A549 (cell line): Measurements from ENCODE around the gene ZNF90. TPM values are rescaled to one million over a fixed set of nuclear protein-coding genes. Genes with fewer than 3 reads are reported as not detected.
"Not testable (repeated sequence)": the region's sequence is repeated elsewhere in the genome, so short reads cannot be mapped to it uniquely, and the experiment has no call there.

Experiments
- ATAC-seq, 2 experiments: fragments of 200-7000 bp in 1 of 2; fragments of >200 bp in 1 of 2; cut with Nextera tagmentation in 1 of 2; cut with Tn5 transposase in 1 of 2; 3 replicates each; pipeline versions ENCODE4 v1.8.0 to v1.9.1; 2018 to 2020; ENCODE audit warnings: mild to moderate bottlenecking in 1 of 2, moderate library complexity in 1 of 2
- CTCF ChIA-PET: fragments of 300-600 bp; sonication (Branson Sonifier 250); formaldehyde crosslinking; extraction: SDS; loops from one replicate; lab custom pipeline; 2021; ENCODE audit warnings: antibody characterized with exemption, inconsistent platforms; lab: Yijun Ruan, JAX
- POLR2A ChIA-PET: fragments of 350-600 bp; formaldehyde crosslinking; extraction: SDS; loops from one replicate; lab custom pipeline; 2021; ENCODE audit warnings: antibody characterized with exemption, inconsistent platforms; lab: Yijun Ruan, JAX
- DNase-seq, 2 experiments: peaks; one replicate each; pipeline versions ENCODE4 v3.0.0 to v3.0.0-alpha.2; 2011 to 2016; ENCODE audit warnings: low read depth in 1 of 2, low spot score in 1 of 2
- FAIRE-seq: peaks from 2 replicates; lab custom pipeline; 2011; peaks lifted over from hg19 to GRCh38; lab: Jason Lieb, UNC
- H3K27ac ChIP-seq, 2 experiments: fragments of >200 bp; sonication (Bioruptor Twin); formaldehyde crosslinking; 3 replicates each; pipeline ENCODE4 v1.5.1; 2016 to 2017
- H3K4me1 ChIP-seq: fragments of >200 bp; sonication (Bioruptor Twin); formaldehyde crosslinking; 3 replicates; pipeline ENCODE4 v1.6.1; 2016
- H3K4me2 ChIP-seq: fragments of >200 bp; sonication (Bioruptor Twin); formaldehyde crosslinking; 3 replicates; pipeline ENCODE4 v1.6.1; 2016
- H3K4me3 ChIP-seq: fragments of >200 bp; sonication (Bioruptor Twin); formaldehyde crosslinking; 3 replicates; pipeline ENCODE4 v1.5.1; 2016
- H3K9me3 ChIP-seq: fragments of >200 bp; sonication (Bioruptor Twin); formaldehyde crosslinking; 3 replicates; pipeline ENCODE4 v1.6.1; 2016
- BHLHE40 ChIP-seq: IDR thresholded peaks from 2 replicates; pipeline ENCODE4 v1.6.1; 2012; ENCODE audit warnings: low read depth, low read length, inconsistent platforms
- CBX2 ChIP-seq: fragments of 200-600 bp; sonication (generic); IDR thresholded peaks from 2 replicates; pipeline ENCODE4 v1.6.1; 2016; ENCODE audit warnings: low read depth, mild to moderate bottlenecking, borderline replicate concordance
- CTCF ChIP-seq: fragments of >200 bp; sonication (Bioruptor Twin); formaldehyde crosslinking; IDR thresholded peaks from 3 replicates; pipeline ENCODE4 v1.5.1; 2016
- E2F6 ChIP-seq: IDR thresholded peaks from 2 replicates; pipeline ENCODE4 v1.6.1; 2012; ENCODE audit warnings: low read depth, borderline replicate concordance
- EHMT2 ChIP-seq: fragments of 200-600 bp; sonication (generic); IDR thresholded peaks from 2 replicates; pipeline ENCODE4 v1.6.1; 2016; ENCODE audit warnings: antibody characterized with exemption, low read depth, mild to moderate bottlenecking, moderate library complexity
- EP300 ChIP-seq, 2 experiments: fragments of >200 bp; sonication (Bioruptor Twin); formaldehyde crosslinking; IDR thresholded peaks; 2 replicates in 1 of 2; 3 replicates in 1 of 2; pipeline ENCODE4 v1.6.1; 2016 to 2017
- FOXS1 ChIP-seq: fragments of 250-450 bp; sonication (Bioruptor Pico); IDR thresholded peaks from 2 replicates; pipeline ENCODE4 v1.5.0; 2020; ENCODE audit warnings: mild to moderate bottlenecking, moderate library complexity
- HDAC2 ChIP-seq: fragments of 200-600 bp; sonication (generic); IDR thresholded peaks from 2 replicates; pipeline ENCODE4 v1.6.1; 2016
- HMGXB4 ChIP-seq: fragments of 250-450 bp; sonication (Bioruptor Pico); IDR thresholded peaks from 2 replicates; pipeline ENCODE4 v1.5.0; 2021; ENCODE audit warnings: mild to moderate bottlenecking, moderate library complexity, borderline replicate concordance
- HOXA7 ChIP-seq: fragments of 250-450 bp; sonication (Bioruptor Pico); IDR thresholded peaks from 2 replicates; pipeline ENCODE4 v1.5.0; 2020; ENCODE audit warnings: mild to moderate bottlenecking, moderate library complexity
- JUNB ChIP-seq: fragments of >200 bp; sonication (Bioruptor Twin); formaldehyde crosslinking; IDR thresholded peaks from 2 replicates; pipeline ENCODE4 v1.6.1; 2016
- KDM1A ChIP-seq: fragments of 200-600 bp; sonication (generic); IDR thresholded peaks from 2 replicates; pipeline ENCODE4 v1.6.1; 2016; ENCODE audit warnings: low read depth, mild to moderate bottlenecking
- KDM5A ChIP-seq: fragments of 200-600 bp; sonication (generic); IDR thresholded peaks from 2 replicates; pipeline ENCODE4 v1.6.1; 2016; ENCODE audit warnings: antibody characterized with exemption, mild to moderate bottlenecking
- MAX ChIP-seq: IDR thresholded peaks from 2 replicates; pipeline ENCODE4 v1.6.1; 2012
- MYC ChIP-seq: IDR thresholded peaks from 2 replicates; pipeline ENCODE4 v1.6.1; 2012; ENCODE audit warnings: mild to moderate bottlenecking, inconsistent platforms, low read length, improper control_type of control experiment, borderline replicate concordance
- NFE2L2 ChIP-seq: fragments of 150-350 bp; conservative IDR thresholded peaks from 2 replicates; pipeline ENCODE4 v1.6.1; 2014; ENCODE audit warnings: low read length
- PBX3 ChIP-seq: IDR thresholded peaks from 2 replicates; pipeline ENCODE4 v1.6.1; 2012
- POLR2A ChIP-seq: IDR thresholded peaks from 2 replicates; pipeline ENCODE4 v1.6.1; 2012; ENCODE audit warnings: mild to moderate bottlenecking, low read length
- POLR2AphosphoS2 ChIP-seq: conservative IDR thresholded peaks from 2 replicates; pipeline ENCODE4 v1.6.1; 2012; ENCODE audit warnings: low read length, improper control_type of control experiment, inconsistent platforms
- TFCP2L1 ChIP-seq: fragments of 250-450 bp; sonication (Bioruptor Pico); IDR thresholded peaks from 2 replicates; pipeline ENCODE4 v1.5.0; 2021; ENCODE audit warnings: mild to moderate bottlenecking
- ZNF302 ChIP-seq: fragments of 250-450 bp; sonication (Bioruptor Pico); IDR thresholded peaks from 2 replicates; pipeline ENCODE4 v1.9.0; 2021; ENCODE audit warnings: inconsistent platforms, mild to moderate bottlenecking, moderate library complexity
- WGBS: methylation state at CpG from one replicate; pipeline ENCODE4 v1.1.6; 2017; ENCODE audit errors: missing lambda C conversion rate; 5-methylcytosine and 5-hydroxymethylcytosine counted together
- polyA plus RNA-seq, 4 experiments: library from polyadenylated mRNA; depleted of rRNA in 3 of 4; stranded (reverse); fragments of >200 nt; fragmentation: RNase III in 1 of 4; extraction: RNeasy Plus Mini Kit Qiagen cat#74134 plus additional on column Dnase treatment in 1 of 4; gene quantifications; 2 replicates in 3 of 4; 3 replicates in 1 of 4; pipeline ENCODE4 v1.2.3, GENCODE V29; 2011 to 2017

ZNF90 gene
- polyA plus RNA-seq, 2 of the 4 experiments (the other 2 are of a cell fraction) = not detected

- ChIA-PET CTCF (no interaction called here), POLR2A (no interaction called here)
- Histone ChIP-seq H3K4me2 (no peak overlapping the region), H3K4me3 (no peak overlapping the region), H3K4me1 (no peaks in the 10 kb centered on the region), H3K9me3 (0 out of 3 replicates have a peak, but pooled peaks cover 3% of the 10 kb centered on the region), H3K27ac (no peak overlapping the region)
- ATAC-seq (no peak), FAIRE-seq (no peak), DNase-seq (no peak)
- WGBS = 38% methylated on average over 8 of the region's 8 CpGs
- TF ChIP-seq CBX2 (no peak), MAX (no peak), HMGXB4 (no peak), PBX3 (no peak), KDM5A (no peak), HDAC2 (no peak), POLR2A (no peak), FOXS1 (no peak), KDM1A (no peak), NFE2L2 (no peak), E2F6 (no peak), EHMT2 (no peak), POLR2AphosphoS2 (no peak), ZNF302 (CRISPR knock-in tag) (no peak), MYC (no peak), BHLHE40 (no peak), EP300 (IDR thresholded peaks at IDR 0.05) (no peak)
Observed at GRCh38 chr19:20079476-20079875, 1.7 kb downstream of the ZNF90 start.

GRCh38 chr19:20080656-20081055 lies 2.9 kb downstream of the ZNF90 start:
- no peak overlapping the region for H3K27ac ChIP-seq
- ATAC-seq (no peak), DNase-seq (no peak), FAIRE-seq (no peak)
- ChIA-PET CTCF (no interaction called here), POLR2A (no interaction called here)
- H3K4me3 ChIP-seq = no peak overlapping the region
- H3K9me3 ChIP-seq = 0 out of 3 replicates have a peak, but pooled peaks cover 3% of the 10 kb centered on the region
- H3K4me2 ChIP-seq = no peak overlapping the region
- 6% methylated on average over 3 of the region's 3 CpGs for WGBS
- TF ChIP-seq JUNB (no peak), HDAC2 (no peak), POLR2A (no peak), HOXA7 (no peak), KDM5A (no peak), TFCP2L1 (CRISPR knock-in tag) (no peak), CTCF (no peak)
- no peaks in the 10 kb centered on the region for H3K4me1 ChIP-seq

GRCh38 chr19:20082232-20082833 lies 4.5 kb downstream of the ZNF90 start:
- ATAC-seq, H3K4me2 ChIP-seq, CTCF ChIA-PET, H3K27ac ChIP-seq, H3K9me3 ChIP-seq, H3K4me3 ChIP-seq, DNase-seq, FAIRE-seq, H3K4me1 ChIP-seq, POLR2A ChIA-PET: not testable (repeated sequence)
- WGBS = 0% methylated on average over 3 of the region's 3 CpGs

GRCh38 chr19:20082876-20083275 lies 5.1 kb downstream of the ZNF90 start:
- CTCF ChIA-PET, ATAC-seq, FAIRE-seq, H3K27ac ChIP-seq, DNase-seq, POLR2A ChIA-PET, H3K4me1 ChIP-seq, H3K9me3 ChIP-seq, H3K4me3 ChIP-seq, H3K4me2 ChIP-seq: not testable (repeated sequence)
- WGBS = 18% methylated on average over 7 of the region's 7 CpGs
